Measurements from ENCODE around the gene LRRK2.

DNA sequence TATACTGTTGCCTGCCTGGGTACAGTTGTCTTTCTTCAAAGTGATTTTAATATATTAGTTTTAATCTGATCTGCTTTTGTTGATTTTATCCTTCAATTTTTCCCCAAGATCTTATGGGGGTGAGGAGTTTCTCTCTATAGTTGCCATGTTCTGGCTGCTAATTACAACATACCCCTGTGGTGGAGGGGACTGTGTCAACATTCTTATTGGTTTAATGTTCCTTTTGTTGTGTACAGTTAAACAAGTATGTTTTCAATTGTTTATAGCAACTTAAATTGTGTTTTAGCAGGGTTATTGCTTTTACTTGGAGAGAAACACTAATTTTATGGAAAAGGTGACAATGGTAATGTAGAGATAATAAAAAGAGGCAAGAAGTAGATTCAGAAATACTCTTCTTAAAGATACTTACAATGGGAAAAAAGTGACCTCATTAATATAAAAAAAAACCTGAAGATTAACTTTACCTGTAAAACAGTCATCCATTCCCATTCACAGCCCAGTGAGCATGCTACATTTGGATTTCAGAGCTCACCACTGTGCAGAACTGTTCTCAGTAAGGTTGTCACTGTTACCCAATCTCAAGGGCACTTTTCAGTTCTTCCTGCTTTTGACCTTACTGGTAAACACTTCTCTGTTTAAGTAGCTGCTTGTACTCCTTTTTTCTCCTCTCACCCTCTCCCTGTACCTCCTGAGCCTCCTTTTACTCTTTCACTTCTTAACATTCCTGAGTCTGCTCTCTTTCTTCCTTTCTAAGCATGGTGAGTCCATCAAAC, 8.1 kb upstream of the LRRK2 start:
- TF ChIP-seq, protein P1, sequence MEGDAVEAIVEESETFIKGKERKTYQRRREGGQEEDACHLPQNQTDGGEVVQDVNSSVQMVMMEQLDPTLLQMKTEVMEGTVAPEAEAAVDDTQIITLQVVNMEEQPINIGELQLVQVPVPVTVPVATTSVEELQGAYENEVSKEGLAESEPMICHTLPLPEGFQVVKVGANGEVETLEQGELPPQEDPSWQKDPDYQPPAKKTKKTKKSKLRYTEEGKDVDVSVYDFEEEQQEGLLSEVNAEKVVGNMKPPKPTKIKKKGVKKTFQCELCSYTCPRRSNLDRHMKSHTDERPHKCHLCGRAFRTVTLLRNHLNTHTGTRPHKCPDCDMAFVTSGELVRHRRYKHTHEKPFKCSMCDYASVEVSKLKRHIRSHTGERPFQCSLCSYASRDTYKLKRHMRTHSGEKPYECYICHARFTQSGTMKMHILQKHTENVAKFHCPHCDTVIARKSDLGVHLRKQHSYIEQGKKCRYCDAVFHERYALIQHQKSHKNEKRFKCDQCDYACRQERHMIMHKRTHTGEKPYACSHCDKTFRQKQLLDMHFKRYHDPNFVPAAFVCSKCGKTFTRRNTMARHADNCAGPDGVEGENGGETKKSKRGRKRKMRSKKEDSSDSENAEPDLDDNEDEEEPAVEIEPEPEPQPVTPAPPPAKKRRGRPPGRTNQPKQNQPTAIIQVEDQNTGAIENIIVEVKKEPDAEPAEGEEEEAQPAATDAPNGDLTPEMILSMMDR (conservative IDR thresholded peaks at IDR 0.05; ENCODE audit: low read depth in 2 of 2) = no peak
- TF ChIP-seq EZH2 (IDR thresholded peaks at IDR 0.05; ENCODE audit: low read depth, unreplicated experiment) (no peak), POLR2AphosphoS5 (IDR thresholded peaks at IDR 0.05; ENCODE audit: low read depth) (no peak), CREB1 (CRISPR knock-in tag; IDR thresholded peaks at IDR 0.05; ENCODE audit: low read depth) (no peak)

All from GM23338 (cell line).